Measurements from ENCODE around the gene KLHDC7B.
A peak's percentile ranks its signal among the peaks of the same experiment; 100 is the strongest.

KLHDC7B gene

GRCh38 chr22:50573491-50574382 is 28.0 kb downstream of the KLHDC7B start:
- DNase-seq = no peak

DNA sequence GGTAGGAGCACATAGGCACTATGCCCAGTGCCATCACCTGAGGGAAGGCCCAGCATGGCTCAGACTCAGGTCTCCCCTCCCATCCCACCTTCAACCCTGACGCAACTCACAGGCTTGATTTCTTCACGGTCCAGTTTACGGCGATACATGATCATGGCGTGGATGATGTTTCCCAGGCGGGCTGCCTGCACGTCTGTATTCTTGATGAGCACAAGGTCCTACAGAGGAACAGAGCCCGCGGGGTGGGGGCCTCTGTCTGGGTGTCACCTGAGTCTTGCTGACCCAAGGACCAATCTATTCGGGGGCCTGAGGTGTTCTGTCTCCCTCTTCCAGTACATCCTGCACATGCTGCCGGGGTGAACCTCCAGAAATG is 28.7 kb downstream of the KLHDC7B start:
- DNase-seq = no peak

DNA sequence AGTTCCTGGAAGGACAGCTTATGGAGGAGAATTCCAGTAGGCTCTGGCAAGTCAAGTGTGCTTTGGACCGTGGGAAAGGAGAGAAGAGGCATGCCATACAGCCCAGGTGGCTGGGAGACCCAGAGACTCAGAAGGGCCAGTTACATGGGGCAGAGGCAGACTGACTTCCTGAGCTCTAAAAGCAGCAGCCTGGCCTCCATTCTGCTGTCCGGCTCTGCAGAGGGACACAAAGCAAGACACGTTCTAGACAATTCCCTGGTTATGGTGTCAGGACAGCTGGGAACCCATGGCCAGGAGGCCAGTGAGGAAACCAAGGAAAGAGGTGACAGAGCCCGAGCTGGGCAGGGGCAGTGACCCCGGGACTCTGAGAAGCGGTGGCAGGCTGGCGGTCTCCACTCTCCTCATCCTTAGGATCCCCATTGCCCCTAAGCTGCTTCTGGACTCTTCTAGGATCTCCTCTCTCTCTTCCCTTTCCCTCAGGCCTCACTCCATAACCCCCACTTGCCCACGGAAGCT is 29.8 kb downstream of the KLHDC7B start:
- no peak for DNase-seq

DNA sequence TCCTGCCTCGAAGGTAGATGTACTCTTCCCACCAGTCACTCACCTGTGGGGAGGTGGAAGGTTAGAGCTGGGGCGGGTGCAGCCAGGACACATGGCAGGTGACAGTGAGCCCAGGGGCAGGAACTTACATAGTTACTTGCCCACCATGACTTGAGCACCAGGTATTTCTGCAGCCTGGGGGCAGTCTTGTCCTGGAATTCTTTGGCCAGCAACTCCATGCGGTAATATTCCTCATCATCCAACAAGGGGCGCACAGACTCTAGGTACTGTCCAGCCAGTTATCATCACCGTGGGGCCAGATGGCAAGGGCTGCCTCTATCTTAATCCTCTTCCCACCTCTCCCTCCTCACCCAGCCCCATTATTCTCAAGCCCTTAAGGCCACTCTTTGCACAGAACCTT is 30.4 kb downstream of the KLHDC7B start:
- peak in 1 of 2 donors; percentile 27 for DNase-seq

DNA sequence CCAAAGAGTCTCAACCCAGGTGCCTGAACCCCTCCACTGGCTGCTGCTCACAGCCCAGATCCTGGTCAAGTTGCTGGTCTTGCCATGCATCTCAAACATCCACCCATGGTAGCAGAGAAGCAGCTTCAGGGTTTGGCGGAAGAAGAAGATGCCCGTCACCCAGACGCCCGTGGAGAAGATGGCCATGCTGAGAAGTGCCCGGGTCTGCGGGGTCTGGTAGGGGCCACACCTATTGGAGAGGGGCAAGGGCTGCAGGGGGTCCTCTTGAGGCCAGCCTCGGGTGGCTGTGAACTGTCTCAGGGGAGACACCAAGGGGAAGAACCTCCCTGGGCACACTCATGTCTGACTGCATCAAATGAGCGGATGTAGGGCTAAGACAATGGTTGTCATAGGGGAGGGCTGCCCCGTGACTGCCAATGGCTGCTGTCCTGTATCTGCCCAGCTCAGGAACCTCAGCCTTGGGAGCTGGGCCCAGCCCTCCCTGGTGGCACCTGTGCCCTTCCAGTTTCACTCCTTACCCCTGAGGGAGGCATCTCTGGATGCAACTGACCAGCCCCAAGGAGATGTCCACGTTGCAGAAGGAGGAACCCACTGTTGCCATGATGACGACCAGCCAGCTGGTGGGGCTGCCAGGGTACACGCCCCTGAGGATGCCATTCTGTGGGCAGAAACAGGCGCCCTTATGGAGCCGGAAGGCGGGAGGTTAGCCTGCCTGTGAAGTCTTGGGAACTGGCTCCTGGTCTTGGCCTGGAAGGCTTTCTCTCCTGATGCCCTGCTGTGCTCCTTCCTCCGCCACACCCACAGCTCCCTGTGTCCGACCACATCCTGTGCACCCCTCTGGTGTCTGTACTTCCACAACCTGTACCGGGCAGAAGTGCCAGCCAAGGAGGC is 31.4 kb downstream of the KLHDC7B start:
- peak in 1 of 2 donors; percentile 9 for DNase-seq

- no peak for DNase-seq
These were observed 31.9 kb downstream of the KLHDC7B start for GRCh38 chr22:50577697-50577986.

DNA sequence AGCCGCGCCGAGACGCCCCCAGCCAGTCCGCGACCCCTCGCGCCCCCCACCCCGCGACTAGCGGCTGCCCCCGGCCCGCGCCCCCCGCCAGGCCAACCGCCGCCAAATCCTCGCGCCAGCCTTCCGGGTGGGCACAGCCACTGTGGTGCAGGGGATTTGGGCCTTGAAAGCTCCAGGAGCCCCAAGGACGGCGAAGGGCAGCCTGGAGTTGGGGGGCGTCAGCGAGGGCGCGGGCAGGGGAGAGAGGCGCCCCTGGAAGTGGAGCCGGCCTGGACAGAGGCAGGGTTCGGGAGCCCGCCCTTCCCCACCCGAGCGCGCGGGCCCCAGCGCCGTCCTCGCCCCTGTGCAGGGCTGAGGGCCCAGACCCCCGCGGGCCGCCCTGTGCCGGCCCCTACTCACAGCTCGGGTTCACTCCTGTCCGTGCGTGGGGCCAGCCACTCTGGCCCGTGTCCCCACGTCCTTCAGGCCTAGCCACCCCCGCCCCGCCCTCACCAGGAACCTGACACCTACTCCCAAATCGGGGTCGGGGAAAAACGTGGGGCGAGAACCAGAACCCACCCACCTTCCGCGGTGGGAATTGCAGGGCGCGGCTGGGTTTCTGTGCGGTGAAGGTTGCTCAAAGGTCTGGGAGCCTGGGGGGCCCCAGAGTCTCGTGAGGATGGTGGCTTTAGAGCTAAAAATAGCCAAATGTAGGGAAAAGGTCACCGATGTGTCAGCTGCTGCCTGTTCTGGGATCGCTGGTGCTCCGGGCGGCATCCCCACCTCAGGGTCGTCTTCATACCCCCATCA is 32.5 kb downstream of the KLHDC7B start, which contains the start of gene CPT1B:
TSS of gene CPT1B (minus strand) at position 441 of the 789 bp plus-strand sequence. CDS start 512 bp downstream, outside the sequence.
- DNase-seq = peak in 1 of 2 donors; percentile 15

DNA sequence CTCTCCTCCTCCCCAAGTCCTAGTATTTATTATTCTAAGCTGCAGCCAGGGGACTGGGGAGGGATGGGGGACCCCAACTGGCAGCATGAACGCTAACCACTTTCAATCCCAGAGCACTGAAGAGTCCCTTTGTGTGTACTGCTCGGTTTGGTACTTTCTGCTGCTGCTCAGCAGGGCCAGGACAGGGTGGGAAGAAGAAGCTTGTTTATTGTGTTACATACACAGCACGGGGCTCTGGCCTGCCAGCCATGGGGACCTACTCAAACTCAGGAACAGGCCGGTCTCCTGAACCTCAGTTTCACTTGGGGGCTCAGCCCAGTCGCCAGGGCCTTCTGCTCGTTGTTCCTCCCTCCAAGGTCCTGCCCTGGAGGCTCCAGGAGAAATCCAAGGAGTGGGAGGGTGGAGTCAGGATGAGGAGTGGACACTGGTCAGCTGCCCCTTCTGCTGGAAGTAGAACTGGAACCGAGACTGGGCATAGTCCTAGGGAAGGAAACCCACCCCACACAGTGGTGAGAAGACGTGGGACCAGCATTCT is 33.1 kb downstream of the KLHDC7B start:
- DNase-seq = no peak

DNA sequence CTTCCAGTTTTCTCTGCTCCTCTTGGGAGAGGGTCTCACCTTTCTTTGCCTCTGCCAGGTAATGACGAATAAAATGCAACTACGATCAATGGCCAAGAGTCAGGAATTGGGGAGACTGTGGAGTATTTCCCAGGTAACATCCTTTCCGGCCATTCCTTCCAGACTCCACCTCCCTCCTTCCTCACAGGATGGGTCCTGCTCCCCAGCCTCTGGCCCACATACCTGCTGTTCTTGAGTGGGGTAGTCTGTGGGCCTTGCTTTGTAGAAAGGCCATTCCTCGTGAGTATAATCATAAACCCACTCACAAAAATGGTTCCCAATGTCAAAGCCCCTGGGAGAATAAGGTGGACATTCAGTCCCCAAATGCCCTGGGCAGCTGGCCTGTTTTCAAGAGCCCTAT is 34.1 kb downstream of the KLHDC7B start:
- DNase-seq = no peak

GRCh38 chr22:50581031-50581949 is 35.6 kb downstream of the KLHDC7B start:
- DNase-seq = peak in 1 of 2 donors; percentile 30

GRCh38 chr22:50581950-50582492 is 36.3 kb downstream of the KLHDC7B start:
- DNase-seq = peak in 1 of 2 donors; percentile 19

- peak; percentile 99 for DNase-seq
These were observed 37.0 kb downstream of the KLHDC7B start, which contains the start of gene CHKB for GRCh38 chr22:50582493-50583293. Gene CHKB (minus strand): TSS chr22:50582849. CDS start chr22:50582781, 68 bp downstream.

GRCh38 chr22:50583294-50583861 is 37.7 kb downstream of the KLHDC7B start:
- no peak for DNase-seq

- DNase-seq = no peak
These were observed 38.7 kb downstream of the KLHDC7B start for GRCh38 chr22:50584106-50585096.

GRCh38 chr22:50585238-50585637 is 39.5 kb downstream of the KLHDC7B start:
- no peak for DNase-seq

DNA sequence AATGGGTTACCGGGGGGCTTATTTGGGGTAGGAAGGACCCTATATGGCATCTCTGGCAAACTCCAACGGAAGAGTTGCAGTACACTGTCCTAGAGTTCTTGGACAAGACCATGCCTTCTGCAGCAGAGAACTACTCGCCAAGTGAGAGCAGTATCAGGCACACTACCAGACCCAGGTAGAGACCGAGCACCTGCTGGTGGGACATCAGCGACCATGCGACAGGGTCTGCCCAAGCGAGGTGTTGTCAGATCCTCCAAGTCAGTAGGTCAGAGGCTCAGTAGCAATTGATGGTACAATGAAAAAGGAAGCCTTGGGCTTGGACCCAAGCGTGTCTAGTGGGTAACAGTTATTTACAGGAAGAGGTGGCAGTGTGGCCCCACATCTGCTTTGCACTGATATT is 40.1 kb downstream of the KLHDC7B start:
- no peak for DNase-seq

DNA sequence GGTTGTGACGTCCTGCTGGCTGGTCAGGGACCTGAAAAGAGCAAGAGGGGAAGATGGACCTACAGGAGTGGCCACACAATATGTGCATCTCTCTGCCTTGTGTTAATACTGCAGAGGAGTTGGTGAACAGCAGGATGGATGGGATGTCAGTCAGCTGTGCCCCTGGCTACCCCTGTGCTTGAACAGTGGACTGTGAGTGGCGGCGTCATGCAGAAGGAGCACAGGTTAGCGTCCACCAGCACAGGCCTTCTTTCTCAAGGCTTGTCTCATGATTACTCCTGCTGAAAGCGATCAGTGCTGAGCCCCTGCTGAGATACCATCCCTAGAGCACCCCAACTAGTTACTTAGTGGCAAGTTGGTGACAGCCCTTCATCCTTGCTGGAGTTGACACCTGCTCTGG is 40.7 kb downstream of the KLHDC7B start:
- no peak for DNase-seq

GRCh38 chr22:50587407-50587806 is 41.7 kb downstream of the KLHDC7B start:
- no peak for DNase-seq
